Measurements from ENCODE around the gene RBCK1.

The RBCK1 gene

DNA sequence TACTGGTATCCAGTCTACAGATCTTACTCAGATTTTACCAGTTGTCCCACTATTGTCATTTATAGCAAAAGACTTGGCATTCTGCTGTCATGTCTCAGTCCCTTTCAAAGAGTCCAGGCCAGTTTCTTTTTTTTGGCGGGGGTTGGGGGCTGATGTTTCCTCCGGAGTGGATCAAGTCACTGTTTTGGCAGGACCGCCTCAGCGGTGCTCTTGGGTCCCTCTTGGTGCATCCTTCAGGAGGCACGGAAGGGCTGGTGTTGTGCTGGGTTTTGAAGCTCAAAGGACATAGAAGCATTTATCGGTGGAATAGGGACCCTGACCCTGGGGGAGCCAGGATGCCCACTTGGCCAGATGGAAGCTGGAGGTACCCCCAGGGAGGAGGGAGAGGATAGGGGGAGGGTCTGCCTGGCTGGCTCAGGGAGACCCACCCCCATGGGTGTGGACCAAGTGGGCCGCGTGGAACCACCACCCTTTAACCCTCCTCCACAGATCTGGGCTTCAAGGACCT, 10.8 kb downstream of the RBCK1 start:
- no peak for DNase-seq (ENCODE audit: low spot score)

DNA sequence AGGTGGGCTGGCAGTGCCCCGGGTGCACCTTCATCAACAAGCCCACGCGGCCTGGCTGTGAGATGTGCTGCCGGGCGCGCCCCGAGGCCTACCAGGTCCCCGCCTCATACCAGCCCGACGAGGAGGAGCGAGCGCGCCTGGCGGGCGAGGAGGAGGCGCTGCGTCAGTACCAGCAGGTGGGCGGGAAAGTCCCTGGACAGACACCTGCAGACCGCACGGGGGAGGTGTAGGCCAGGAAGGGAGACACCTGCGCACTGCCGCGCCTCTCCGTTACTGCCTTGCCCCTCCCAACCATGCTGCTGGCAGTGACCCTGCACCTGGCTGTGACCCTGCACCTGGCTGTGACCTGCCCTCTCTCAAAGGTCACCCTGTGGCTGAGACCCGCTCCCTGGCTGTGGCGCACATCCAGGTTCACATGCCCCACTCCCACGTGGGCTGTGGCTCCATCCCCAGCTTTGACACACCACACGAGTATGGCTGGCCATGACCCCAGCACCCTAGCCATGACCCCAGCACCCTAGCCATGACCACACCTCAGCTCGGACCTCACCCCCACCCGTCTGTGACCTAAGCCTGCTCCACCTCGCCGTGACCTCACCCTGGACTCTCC, 11.6 kb downstream of the RBCK1 start:
- DNase-seq (ENCODE audit: low spot score), result no peak

DNA sequence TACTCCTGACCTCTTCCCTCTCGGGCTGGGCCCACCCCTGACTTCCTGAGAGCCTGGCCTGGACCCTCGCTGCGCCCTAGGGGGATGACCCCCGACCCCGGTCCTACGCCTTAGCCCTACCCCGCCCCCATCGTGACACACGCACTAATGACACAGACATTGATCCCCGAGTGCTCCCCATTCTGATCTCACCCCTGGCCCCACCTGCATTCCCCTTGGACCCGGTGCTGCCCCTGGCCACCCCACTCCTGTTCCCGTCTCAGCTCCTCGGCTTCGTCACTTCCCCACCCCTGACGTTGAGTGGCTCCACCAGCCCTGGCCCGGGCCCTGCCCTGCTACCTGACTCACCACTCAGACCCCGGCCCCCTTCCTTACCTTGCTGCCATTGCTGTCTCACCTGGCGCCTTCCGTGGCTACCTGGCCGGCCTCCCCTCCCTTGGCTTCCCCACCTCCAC, 12.1 kb downstream of the RBCK1 start:
- DNase-seq (ENCODE audit: low spot score), result no peak

DNA sequence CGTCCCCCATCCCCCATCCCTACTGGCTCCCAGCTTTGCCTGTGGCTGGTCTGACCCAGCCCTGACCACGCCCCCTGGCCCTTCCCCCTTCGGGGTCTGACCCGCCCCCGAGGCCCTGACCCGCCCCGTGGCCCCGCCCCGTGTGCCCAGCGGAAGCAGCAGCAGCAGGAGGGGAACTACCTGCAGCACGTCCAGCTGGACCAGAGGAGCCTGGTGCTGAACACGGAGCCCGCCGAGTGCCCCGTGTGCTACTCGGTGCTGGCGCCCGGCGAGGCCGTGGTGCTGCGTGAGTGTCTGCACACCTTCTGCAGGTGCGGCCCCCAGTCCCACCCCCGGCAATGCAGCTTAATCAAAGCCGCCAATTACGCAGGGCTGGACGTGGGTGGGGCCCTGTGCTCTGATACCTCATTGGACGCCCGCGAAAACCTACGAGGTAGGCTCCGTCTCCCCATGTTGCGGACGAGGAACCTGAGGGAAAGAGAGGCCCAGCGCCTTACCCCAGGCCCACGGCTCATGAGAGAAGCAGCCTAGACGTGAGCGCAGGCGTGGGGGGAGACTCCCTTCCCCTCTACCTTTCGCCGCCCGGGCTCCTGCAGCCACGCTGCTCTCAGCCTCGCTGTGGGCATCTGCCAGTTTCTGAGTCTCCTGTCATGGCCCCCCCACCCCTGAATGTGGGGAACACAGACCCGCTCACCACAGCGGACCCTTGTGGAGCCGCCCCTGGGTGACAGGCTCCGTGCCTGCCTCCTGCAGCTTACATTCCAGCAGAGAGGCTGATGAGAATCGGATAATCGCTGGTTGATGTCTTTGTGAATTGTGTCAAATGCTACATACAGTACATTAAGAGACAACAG, 12.8 kb downstream of the RBCK1 start:
- DNase-seq (ENCODE audit: low spot score), result no peak

DNA sequence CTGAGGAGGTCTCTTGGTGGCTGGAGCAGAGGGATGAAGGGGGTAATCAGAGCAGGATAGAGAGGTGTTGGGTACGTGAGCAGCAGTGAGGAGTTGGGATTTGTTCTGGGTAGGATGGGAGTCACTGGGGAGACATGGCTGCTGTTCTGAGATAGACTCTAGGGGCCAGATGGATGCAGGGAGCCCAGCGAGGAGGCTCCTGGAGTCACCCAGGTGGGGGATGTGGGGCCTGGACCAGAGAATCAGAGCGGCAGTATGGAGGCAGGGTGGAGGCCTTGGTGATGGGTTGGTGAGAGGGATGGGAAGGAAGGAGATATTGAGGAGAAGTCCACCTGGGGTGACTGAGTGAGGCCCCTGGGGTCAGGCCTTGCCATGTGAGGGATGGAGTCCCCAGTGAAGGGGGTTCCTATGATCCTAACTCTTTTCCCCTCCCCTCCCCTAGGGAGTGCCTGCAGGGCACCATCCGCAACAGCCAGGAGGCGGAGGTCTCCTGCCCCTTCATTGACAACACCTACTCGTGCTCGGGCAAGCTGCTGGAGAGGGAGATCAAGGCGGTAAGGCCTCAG, 13.7 kb downstream of the RBCK1 start:
- no peak for DNase-seq (ENCODE audit: low spot score)

DNA sequence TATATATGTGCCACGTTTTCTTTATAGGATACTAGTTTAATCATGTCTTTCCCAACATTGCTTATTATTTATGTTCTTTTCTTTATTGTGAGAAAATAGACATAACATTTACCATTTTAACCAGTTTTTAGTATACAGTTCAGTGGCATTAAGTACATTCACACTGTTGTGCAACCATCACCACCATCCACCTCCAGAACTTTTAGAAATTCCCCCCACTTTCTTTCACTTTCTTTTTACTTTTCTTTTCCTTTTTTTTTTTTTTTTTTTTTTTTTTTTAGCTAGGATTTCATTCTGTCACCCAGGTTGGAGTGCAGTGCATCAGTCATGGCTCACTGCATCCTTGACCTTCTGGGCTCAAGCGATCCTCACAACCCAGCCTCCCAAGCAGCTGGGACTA, 18.5 kb downstream of the RBCK1 start:
- DNase-seq (ENCODE audit: low spot score), result no peak

DNA sequence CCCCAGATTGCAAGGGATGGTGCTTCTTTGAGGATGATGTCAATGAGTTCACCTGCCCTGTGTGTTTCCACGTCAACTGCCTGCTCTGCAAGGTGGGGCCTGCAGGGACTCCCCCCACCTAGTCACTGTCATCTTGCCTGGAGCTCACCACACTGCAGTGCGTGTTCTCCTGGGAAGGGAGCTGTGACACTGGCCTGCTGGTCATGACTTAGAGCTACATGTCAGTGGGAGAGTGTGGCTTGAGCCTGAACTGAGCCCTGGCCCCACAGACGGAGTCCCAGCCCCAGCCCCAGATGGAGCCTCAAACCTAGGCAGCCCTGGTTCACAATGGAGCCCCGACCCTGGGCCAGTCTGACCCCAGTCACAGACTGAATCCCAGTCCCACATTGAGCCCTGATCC, 19.3 kb downstream of the RBCK1 start:
- no peak for DNase-seq (ENCODE audit: low spot score)

DNA sequence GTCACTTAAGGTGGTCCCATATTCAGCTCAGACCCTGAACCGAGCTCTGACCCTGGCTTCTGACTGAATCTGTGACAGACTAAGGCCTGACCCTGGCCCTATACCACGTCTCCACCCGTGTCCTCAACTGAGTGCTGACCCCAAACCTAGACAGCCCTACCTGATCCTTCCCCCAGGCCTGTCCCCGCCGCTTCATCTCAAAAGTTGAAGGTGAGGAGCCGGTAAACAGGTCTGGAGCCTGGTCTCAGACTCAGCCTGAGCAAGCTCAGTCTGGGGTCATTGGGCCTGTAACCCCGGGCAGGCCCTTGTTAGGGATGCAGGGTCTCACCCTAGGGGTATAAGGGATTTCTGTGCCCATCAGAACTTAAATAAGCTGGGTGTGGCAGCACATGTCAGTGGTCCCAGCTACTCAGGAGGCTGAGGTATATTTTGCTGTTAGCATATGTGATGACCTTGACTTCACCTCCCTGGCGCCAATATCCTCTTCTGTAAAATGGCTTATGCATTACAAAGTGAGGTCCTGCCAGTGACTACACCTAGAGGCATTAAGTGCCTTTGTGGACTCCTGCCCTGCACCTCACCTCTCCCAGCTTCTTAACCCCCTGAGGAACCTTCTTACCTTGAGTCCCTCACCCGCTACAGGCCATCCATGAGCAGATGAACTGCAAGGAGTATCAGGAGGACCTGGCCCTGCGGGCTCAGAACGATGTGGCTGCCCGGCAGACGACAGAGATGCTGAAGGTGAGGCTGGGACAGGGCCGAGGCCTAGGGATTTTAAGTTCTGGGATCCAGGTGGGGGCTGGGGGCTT, 20.0 kb downstream of the RBCK1 start:
- no peak for DNase-seq (ENCODE audit: low spot score)

DNA sequence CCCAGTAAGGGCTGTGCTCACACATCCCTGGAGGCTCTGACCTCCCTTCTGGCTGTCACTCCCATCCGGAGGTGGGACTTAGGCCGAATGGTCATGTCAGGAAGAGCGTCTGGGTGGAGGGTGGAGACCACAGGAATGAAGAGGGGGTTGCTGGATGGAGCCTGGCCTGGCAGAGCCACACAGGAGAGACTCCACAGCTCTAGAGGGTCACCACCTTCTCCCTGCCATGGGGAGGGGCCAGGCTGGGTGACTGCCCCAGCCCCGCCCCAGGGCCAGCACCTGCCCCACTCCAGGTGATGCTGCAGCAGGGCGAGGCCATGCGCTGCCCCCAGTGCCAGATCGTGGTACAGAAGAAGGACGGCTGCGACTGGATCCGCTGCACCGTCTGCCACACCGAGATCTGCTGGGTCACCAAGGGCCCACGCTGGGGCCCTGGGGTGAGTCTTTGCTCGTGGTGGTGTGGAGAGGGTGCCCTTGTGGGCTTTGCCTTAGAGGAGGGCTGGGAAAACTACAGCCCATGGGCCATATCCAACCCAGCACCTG, 20.6 kb downstream of the RBCK1 start:
- no peak for DNase-seq (ENCODE audit: low spot score)

DNA sequence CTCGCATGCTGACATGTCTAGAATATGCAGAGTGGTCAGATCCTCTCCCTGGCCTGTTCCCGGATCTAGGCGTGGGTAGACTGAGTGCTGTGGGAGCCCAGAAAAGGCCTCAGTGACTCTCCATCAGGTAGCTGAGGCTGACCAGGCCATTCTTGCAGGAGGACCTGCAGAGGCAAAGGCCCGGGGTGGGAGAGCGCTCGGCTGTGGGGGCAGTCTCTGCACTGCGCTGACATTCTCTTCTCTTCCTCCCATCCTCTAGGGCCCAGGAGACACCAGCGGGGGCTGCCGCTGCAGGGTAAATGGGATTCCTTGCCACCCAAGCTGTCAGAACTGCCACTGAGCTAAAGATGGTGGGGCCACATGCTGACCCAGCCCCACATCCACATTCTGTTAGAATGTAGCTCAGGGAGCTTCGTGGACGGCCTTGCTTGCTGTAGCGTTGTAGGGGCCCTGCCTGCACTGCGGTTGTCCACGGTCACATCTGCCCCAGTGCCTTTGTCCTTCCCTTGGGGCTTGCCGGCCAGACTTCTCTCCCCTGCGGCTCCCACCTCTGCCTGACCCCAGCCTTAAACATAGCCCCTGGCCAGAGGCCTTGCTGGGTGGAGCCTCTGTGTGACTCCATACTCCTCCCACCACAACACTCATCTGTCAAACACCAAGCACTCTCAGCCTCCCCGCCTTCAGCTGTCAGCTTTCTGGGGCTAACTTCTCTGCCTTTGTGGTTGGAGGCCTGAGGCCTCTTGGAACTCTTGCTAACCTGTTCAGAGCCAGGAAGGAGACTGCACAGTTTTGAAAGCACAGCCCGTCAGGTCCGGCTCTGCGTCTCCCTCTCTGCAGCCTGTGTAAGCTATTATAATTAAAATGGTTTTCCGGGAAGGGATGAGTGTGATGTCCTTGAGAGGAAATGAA, 22.2 kb downstream of the RBCK1 start:
- DNase-seq (ENCODE audit: low spot score), result no peak

DNA sequence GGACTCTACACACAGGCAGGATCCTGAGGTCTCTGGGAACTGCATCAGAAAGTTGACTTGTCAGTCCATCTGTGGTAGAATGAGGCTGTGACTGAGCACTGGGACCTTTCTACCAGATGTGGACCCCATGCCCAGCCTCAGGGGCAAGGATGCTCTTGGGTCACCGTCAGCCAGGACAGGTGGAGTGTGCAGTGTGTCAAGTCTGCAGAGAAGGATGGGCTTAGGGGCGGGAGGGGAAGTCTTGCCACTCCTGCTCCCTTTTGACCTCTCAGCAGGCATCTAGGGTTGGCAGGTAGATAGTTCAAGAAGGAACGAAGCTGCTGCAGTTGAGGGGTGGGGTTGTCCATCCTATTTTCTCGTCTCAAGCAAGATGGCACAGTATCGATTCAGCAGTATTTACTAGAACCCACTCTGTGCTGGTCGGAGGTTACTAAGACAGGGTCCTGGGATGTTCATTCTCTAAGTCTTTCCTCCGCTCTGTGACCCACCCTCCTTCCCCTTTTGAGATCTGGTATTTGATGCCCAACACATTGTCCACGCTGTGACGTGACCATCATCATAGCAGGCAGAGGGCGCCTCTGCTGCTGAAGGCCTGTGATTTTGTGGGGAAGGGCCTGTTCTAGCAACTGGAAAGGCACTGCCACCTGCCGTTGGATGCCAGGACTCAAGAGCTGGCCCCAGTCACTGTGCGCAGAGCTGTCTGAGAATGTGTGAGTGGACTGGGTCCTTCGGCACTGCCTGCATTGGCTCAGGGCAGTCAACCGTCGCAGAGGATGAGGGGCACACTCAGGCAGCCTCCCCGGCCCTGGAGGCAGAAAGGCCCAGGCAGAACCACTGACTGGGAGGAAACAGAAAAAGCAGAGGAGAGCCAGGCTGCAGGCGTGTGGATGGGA, 23.2 kb downstream of the RBCK1 start:
- DNase-seq (ENCODE audit: low spot score), result peak; percentile 64

DNA sequence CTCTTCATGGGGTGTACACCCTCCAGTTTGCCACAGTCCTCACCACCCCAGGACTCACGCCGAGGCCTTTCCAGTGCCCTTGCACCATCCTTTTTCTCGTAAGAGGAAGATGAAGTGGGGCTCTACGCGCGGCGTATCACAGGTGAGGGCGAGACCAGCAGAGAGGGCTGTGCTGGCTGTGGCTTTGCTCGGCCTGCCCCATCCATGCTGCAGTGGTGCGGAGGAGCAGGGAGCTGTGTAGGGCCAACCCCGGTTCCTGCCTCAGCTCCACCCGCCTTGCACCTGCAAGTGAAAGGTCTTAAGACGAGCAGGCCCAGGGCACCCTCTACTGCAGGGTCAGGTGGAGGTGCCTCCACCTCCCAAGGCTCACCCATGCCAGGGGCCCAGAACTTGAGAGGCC, 24.1 kb downstream of the RBCK1 start:
- no peak for DNase-seq (ENCODE audit: low spot score)

DNA sequence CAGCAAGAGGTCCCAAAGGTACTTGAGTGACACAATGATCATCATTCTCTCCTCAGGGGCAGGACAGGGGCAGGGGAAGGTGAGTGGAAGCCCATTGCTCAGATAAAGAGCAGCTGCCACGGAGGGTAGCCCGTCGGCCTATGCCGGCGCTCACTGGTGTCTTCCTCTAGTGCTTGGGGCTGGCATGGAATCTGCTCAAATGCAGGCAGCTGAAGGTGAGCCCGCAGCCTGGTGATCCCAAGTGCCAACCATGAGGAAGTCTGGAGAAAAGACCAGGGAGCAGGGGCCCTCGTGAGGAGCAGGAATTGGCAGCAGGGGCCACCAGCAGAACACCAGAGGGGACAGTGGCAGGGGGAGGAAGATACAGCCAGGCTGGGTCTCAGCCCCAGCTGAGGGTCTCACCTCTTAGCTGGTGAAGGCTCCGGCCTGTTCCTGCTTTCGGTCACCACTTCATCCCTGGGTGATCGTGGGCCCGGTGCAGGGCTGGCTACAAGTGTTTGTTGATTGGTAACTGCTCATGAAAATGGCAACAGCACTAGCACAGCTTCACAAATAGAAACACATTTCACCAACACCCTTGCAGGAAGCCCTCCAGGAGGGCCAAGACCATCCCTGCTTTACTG, 24.7 kb downstream of the RBCK1 start:
- DNase-seq (ENCODE audit: low spot score), result no peak

DNA sequence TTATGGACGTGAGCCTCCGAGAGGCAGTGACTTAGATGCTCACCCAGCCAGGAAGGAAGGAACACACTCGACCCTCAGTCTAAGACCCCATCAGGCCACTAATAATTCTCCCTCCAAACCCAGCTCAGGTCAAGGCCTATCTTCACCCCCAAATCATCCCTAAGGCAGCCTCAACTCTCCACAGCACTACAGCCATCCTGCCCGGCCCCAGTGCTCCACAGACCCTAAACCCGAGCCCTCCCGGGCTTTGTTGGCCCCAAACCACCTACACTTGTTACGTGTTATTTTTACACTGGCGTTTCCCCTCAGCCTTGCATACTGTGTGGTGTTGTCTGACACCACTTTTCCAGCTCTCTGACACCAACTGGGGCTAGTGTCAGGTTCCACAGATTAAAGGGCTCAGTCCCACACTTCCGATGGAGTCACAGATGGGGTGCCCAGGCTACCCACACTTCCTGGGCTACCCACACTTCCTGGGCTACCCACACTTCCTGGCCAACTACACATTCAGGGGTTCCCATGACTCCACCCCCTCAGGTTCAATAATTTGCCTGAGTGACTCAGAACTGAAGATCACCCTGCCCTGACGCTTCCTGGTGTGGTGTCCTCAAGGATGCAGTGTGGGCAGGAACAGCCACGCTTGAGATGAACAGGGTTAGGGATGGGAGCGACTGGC, 25.3 kb downstream of the RBCK1 start:
- no peak for DNase-seq (ENCODE audit: low spot score)

DNA sequence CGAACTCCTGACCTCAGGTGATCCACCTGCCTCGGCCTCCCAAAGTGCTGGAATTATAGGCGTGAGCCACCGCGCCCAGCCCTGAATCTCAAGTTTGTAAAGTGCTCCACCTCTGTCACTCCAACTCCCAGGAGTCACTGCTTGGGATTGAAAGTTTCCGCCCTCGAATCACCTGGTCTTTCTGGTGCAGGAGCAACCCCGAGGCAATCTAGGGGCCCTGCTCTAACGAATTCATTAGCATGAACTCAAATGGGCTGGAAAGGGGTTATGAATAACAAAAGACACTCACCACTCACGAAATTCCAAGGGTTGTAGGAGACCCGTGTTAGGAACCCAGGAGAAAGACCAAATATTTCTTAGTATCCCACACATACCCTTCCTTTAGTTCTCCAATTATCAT, 26.1 kb downstream of the RBCK1 start:
- no peak for DNase-seq (ENCODE audit: low spot score)

DNA sequence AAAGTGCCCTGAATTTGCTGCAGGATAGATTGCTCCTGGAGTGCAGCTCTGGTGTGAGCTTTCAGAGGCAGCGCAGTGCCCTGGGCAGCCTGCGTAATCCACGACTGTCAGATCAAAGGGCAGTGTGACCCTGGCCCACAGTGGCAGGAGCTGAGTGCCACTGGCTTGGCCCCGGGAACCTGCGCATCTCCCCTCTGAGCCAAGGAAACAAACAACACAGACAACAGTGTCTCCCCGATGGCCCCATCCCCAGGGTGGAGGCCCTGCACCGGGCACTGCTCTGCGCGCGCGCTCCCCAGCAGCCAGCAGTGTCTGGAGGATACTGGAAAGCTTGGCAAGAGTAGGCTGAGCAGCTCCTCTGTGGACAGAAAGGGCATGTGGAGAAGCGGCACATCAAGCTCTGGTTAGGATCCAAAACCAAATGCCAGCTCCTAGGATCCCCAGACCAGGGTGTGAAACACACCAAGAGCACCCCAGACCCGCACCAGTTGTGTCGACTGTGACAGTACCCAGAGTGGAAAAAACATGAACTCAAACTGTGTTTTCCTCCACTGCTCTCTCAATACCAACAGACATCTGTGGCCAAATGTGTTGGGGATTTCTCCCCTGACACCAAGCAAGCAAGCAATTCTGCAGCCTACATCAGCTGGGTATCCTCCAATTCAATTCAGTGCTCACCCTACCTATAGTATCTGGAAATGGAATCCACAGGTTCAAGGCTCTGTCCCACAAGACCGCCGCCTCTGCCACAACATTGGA, 26.7 kb downstream of the RBCK1 start:
- DNase-seq (ENCODE audit: low spot score), result no peak

DNA sequence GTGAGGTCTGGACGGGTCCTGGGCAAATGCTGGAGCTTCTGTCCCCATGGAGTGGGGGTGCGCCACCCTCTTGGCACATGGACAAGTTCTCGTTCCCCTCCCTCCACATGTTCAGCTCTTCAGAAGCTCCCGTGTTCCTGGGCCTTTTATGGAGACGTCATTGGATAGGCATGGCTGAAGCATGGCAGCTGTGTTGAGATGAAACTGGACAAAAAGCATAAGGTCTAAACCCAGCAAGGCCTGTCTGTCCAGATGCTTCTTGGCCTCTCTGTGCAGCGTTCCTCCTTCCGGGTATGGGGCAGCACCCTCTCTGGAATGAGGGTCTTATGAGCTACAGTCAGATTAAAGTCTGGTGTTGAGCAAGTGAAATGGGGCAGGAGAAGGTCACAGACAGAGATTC, 27.5 kb downstream of the RBCK1 start:
- DNase-seq (ENCODE audit: low spot score), result no peak

DNA sequence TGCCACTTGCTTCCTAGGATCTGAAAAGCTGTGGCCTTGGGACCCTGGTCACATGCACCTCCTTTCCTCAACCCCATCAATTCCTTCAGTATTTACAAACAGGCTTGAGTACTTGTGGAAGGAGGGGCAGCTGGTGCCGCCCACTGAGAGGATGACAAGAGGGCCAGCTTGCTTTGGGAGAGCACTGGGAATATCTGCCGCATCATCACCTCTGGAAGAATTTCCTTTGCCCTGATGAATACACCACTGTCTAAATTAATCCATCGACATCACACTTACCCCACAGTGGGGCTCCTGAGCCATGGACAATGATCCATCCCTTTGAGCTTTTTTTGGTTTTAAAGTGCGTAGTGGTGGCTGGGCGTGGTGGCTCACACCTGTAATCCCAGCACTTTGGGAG, 28.4 kb downstream of the RBCK1 start:
- DNase-seq (ENCODE audit: low spot score), result no peak

Measured in GM03348 (cell line).